Esophagus squamous epithelium (tissue), 5 donors: ENCODE measurements around the gene RBM3. TPM values are rescaled to one million over a fixed set of nuclear protein-coding genes. Genes with fewer than 3 reads are reported as not detected.

Source experiments
- DNase-seq: peaks from one replicate; lab custom pipeline; 2025; lab: John Stamatoyannopoulos, UW
- H3K27ac ChIP-seq, 4 donors: fragments of 200-600 bp; sonication (generic); one replicate each; pipeline ENCODE4 v1.5.1; 2016 to 2019; ENCODE audit warnings: mild to moderate bottlenecking in 1 of 4
- H3K27me3 ChIP-seq, 4 donors: fragments of 200-600 bp; sonication (generic); 1 replicate in 3 of 4; 2 replicates in 1 of 4; pipeline versions ENCODE4 v1.5.1 to v1.6.0; 2017 to 2021; ENCODE audit warnings: antibody characterized with exemption in 1 of 4
- H3K36me3 ChIP-seq, 3 donors: fragments of 200-600 bp; sonication (generic); one replicate each; pipeline ENCODE4 v1.5.1; 2016 to 2019
- H3K4me1 ChIP-seq, 3 donors: fragments of 200-600 bp; sonication (generic); one replicate each; pipeline ENCODE4 v1.5.1; 2017 to 2019
- H3K4me3 ChIP-seq, 4 donors: fragments of 200-600 bp; sonication (generic); 1 replicate in 3 of 4; 2 replicates in 1 of 4; pipeline ENCODE4 v1.5.1; 2016 to 2019; ENCODE audit warnings: mild to moderate bottlenecking in 2 of 4, moderate library complexity in 1 of 4
- H3K9me3 ChIP-seq, 3 donors: fragments of 200-600 bp; sonication (generic); one replicate each; pipeline ENCODE4 v1.5.1; 2016 to 2019
- POLR2A ChIP-seq, 4 donors: fragments of 450-650 bp; IDR thresholded peaks; one replicate each; pipeline ENCODE4 v1.6.1; 2017; ENCODE audit warnings: antibody characterized with exemption in 4 of 4, mild to moderate bottlenecking in 4 of 4, moderate library complexity in 3 of 4
- WGBS, 2 donors: methylation state at CpG; one replicate each; pipeline ENCODE4 v1.1.5; 2018; 5-methylcytosine and 5-hydroxymethylcytosine counted together
- intact Hi-C: fragments of 100-400 bp; cut with DNase I; formaldehyde crosslinking; loops from one replicate; pipeline ENCODE4 v1.15.0; 2022
- small RNA-seq, 4 donors: library from RNA; depleted of rRNA; stranded (forward); fragments of <200 nt; gene quantifications; one replicate each; pipeline ENCODE3, GENCODE V24; 2016
- total RNA-seq, 4 donors: library from RNA; depleted of rRNA; stranded (reverse); fragments of >200 nt; gene quantifications; one replicate each; pipeline ENCODE4 v1.1.0, GENCODE V29; 2016
- TF ChIP-seq, protein P1 (sequence below), 6 experiments: fragments of 450-650 bp in 4 of 6; fragments of 200-600 bp in 2 of 6; sonication (generic) in 2 of 6; IDR thresholded peaks; one replicate each; pipeline ENCODE4 v1.5.1; 2016 to 2019; ENCODE audit warnings: antibody characterized with exemption in 6 of 6, mild to moderate bottlenecking in 4 of 6, moderate library complexity in 4 of 6
- donor health status: DM: yes; HTN: yes; CAD: no.

The RBM3 gene
- total RNA-seq, 4 donors from 2014 or later = 110 to 220 (median 214) TPM

DNA sequence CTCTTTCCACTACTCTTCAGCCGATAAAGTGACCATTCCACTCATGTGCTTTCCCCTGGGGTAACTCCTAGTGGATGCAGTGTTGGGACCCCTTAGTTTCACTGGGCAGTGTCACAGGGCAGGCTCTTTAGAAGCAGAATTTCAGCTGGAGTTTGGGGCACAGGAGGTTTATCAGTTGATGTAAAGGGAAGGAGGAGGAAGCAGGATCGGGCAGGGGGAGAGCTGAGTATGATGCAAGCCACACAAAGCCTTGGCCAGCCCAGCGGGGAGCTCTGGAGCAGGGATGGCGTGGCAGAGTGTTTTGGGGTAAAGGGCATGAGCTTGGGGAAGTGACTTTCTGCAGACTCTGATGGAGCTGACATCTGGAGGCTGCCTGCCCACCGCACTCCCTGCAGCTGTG lies 42.3 kb downstream of the RBM3 start:
- WGBS, 2 donors = 49 to 58% methylated on average over 3 to 5 of the region's 5 CpGs
- H3K4me1 ChIP-seq = no peaks in the 10 kb centered on the region
- no peaks in the 10 kb centered on the region for H3K27me3 ChIP-seq
- H3K36me3 ChIP-seq = no peaks in the 10 kb centered on the region
- TF ChIP-seq, protein P1, sequence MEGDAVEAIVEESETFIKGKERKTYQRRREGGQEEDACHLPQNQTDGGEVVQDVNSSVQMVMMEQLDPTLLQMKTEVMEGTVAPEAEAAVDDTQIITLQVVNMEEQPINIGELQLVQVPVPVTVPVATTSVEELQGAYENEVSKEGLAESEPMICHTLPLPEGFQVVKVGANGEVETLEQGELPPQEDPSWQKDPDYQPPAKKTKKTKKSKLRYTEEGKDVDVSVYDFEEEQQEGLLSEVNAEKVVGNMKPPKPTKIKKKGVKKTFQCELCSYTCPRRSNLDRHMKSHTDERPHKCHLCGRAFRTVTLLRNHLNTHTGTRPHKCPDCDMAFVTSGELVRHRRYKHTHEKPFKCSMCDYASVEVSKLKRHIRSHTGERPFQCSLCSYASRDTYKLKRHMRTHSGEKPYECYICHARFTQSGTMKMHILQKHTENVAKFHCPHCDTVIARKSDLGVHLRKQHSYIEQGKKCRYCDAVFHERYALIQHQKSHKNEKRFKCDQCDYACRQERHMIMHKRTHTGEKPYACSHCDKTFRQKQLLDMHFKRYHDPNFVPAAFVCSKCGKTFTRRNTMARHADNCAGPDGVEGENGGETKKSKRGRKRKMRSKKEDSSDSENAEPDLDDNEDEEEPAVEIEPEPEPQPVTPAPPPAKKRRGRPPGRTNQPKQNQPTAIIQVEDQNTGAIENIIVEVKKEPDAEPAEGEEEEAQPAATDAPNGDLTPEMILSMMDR (IDR thresholded peaks at IDR 0.05) = no peak
- TF ChIP-seq POLR2A (IDR thresholded peaks at IDR 0.05) = no peak
- DNase-seq = no peak
- H3K9me3 ChIP-seq = no peaks in the 10 kb centered on the region
- no peak overlapping the region for H3K27ac ChIP-seq
- intact Hi-C loops = no loop called here
- H3K4me3 ChIP-seq = no peak overlapping the region

DNA sequence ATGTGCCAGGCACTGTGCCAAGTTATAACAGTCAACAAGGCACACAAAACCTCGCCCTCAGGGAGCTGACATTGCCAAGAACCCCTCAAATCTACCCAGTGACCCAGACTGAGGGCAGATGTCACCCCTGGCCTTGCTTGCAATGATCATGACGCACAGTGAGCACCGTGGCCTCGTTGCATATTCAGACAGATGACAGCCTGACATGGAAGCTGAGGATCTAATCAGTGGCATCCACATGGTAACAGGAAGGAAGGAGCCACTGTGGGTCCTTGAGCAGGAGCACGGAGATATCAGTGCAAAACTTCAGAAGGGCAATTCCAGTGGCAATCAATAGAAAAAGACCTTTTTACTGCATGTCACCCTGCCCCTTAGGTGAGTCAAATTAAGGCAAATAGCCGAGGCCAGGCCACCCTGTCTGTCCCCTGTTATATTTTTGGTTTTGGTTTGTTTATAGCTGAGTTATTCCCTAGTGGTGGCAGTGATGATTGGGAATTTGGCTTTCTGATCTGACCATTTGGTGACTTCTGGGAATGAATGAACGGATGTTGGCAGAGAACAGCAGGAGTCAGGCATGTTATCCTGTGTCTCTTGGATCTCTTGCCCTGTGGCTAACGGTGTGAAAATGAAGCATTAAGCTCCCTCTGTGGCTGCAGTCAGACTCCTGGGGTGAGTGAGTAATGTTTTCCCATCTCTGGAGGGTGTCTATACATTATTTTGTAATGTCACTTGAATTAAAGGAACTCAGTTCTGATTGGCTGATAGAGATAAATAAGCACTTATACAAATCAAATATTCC lies 43.5 kb downstream of the RBM3 start:
- Histone ChIP-seq H3K27me3 (no peaks in the 10 kb centered on the region), H3K4me3 (no peak overlapping the region), H3K27ac (no peak overlapping the region), H3K9me3 (no peaks in the 10 kb centered on the region), H3K36me3 (no peaks in the 10 kb centered on the region), H3K4me1 (no peaks in the 10 kb centered on the region)
- no peak for TF ChIP-seq POLR2A (IDR thresholded peaks at IDR 0.05)
- TF ChIP-seq, protein P1 (IDR thresholded peaks at IDR 0.05) = no peak
- 23 to 30% methylated on average over 4 to 5 of the region's 8 CpGs for WGBS, 2 donors
- DNase-seq = no peak
- intact Hi-C loops = no loop called here

DNA sequence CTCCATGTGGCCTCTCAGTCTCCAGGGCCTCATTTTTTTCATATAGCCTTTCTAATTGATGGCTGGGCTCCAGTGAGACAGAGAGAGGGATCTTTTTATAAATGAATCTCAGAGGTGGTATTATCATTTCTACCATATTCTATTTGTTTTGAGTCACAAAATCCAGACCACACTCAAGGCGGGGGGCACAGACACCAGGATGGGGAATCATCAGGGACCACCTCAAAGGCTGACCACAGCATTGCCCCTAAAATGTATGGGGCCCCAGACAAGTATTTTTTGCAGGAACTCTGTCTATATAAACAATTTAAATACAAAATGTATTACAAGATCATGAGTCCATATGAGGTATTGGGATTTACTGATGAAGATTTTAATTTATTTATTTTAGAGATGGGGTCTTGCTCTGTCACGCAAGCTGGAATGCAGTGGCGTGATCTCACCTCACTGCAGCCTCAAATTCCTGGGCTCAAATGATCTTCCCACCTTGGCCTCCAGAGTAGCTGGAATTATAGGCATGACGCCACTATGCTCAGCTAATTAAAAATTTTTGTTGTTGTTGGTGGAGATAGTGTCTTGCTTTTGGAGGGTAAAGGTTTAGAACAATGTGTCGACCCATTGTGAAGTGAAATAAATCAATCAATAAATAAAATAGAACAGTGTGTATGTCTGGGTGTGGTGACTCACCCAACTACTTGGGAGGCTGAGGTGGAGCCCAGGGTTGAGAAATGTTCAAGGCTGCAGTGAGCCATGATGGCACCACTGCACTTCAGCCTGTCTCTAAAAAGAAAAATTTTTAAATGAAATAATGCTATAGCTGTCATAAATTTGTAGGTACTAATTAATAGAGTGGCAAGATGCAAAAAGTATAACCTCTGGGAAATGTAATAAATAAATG lies 52.4 kb downstream of the RBM3 start:
- Histone ChIP-seq H3K4me1 (peaks cover 0 to 8% (median 0%) of the 10 kb centered on the region in 3 donors), H3K4me3 (no peak overlapping the region), H3K36me3 (no peaks in the 10 kb centered on the region), H3K27me3 (no peaks in the 10 kb centered on the region), H3K27ac (no peak overlapping the region), H3K9me3 (no peaks in the 10 kb centered on the region)
- TF ChIP-seq POLR2A (IDR thresholded peaks at IDR 0.05) = no peak
- TF ChIP-seq, protein P1 (IDR thresholded peaks at IDR 0.05) = no peak
- 70 to 79% methylated on average over 4 to 5 of the region's 5 CpGs for WGBS, 2 donors
- intact Hi-C loops = no loop called here
- DNase-seq = no peak

Small RNAs within 50 kb of the gene (small RNA-seq; reads per million reads assigned to genes)
- 0 reads per million in 4 donors for gene MRPL32P1

Other genes starting within 250 kb of the RBM3 start
- not detected for gene SSX3, start 217.8 kb upstream of the RBM3 start, total RNA-seq
- not detected for gene SSX4, start 190.9 kb upstream of the RBM3 start, total RNA-seq
- not detected for gene SSX4B, start 162.5 kb upstream of the RBM3 start, total RNA-seq
- 10 to 100 TPM in 3 of 4 donors, 1 to 10 TPM in 1; 9.6 to 25.4 (median 24.7) TPM for gene SLC38A5, start 104.2 kb upstream of the RBM3 start, total RNA-seq
- gene FTSJ1, start 98.3 kb upstream of the RBM3 start, total RNA-seq = 10 to 100 TPM; 33.4 to 61.8 (median 45.8) TPM
- 10 to 100 TPM; 11.2 to 25.8 (median 17.6) TPM for gene PORCN, start 65.5 kb upstream of the RBM3 start, total RNA-seq
- 100 to 1,000 TPM in 1 of 4 donors, 10 to 100 TPM in 3; 60.8 to 119 (median 87.1) TPM for gene EBP, start 52.7 kb upstream of the RBM3 start, total RNA-seq
- 10 to 100 TPM in 1 of 4 donors, 1 to 10 TPM in 3; 5.5 to 11.7 (median 8.5) TPM for gene TBC1D25, start 34.8 kb upstream of the RBM3 start, total RNA-seq
- 10 to 100 TPM; 50.5 to 86.6 (median 68.5) TPM for gene WDR13, start 23.0 kb downstream of the RBM3 start, total RNA-seq
- 1 to 10 TPM; 1.2 to 7.1 (median 3.7) TPM for gene WAS, start 109.3 kb downstream of the RBM3 start, total RNA-seq
- 10 to 100 TPM in 1 of 4 donors, 1 to 10 TPM in 3; 4.6 to 12.1 (median 8.2) TPM for gene SUV39H1, start 122.2 kb downstream of the RBM3 start, total RNA-seq
- not detected for gene GLOD5, start 187.3 kb downstream of the RBM3 start, total RNA-seq
- not detected for gene GATA1, start 212.1 kb downstream of the RBM3 start, total RNA-seq
- 10 to 100 TPM; 39.9 to 54.9 (median 48.2) TPM for gene HDAC6, start 227.6 kb downstream of the RBM3 start, total RNA-seq